NT2/D1 (cell line): ENCODE data around the gene SLX4IP.

Source experiments
- DNase-seq: peaks from one replicate; pipeline ENCODE4 v3.0.0-alpha.2; 2011; ENCODE audit warnings: low read depth, low spot score
- H3K27me3 ChIP-seq: 2 replicates; pipeline ENCODE4 v1.6.0; 2011; ENCODE audit warnings: mild to moderate bottlenecking; ENCODE audit not compliant: insufficient read length, insufficient read depth
- H3K36me3 ChIP-seq: 2 replicates; pipeline ENCODE4 v1.6.1; 2011; ENCODE audit warnings: mild to moderate bottlenecking, low read length, mixed read lengths; ENCODE audit not compliant: insufficient read depth, insufficient read length
- H3K4me1 ChIP-seq: 2 replicates; pipeline ENCODE4 v1.5.1; 2011; ENCODE audit not compliant: insufficient read depth, insufficient read length
- H3K4me3 ChIP-seq: 2 replicates; pipeline ENCODE4 v1.5.1; 2011; ENCODE audit warnings: low read depth; ENCODE audit not compliant: insufficient read length
- H3K9ac ChIP-seq: 2 replicates; pipeline ENCODE4 v1.6.0; 2011; ENCODE audit warnings: low read depth; ENCODE audit not compliant: insufficient read length
- H3K9me3 ChIP-seq: 2 replicates; pipeline ENCODE4 v1.5.1; 2011; ENCODE audit warnings: mild to moderate bottlenecking, low read length; ENCODE audit not compliant: insufficient read depth
- SUZ12 ChIP-seq: IDR thresholded peaks from 2 replicates; pipeline ENCODE4 v1.6.1; 2011; ENCODE audit not compliant: insufficient read length, insufficient read depth; ENCODE audit errors: extremely low read depth
- YY1 ChIP-seq: IDR thresholded peaks from 2 replicates; pipeline ENCODE4 v1.6.1; 2011; ENCODE audit not compliant: insufficient read length, insufficient read depth
- ZNF274 ChIP-seq: IDR thresholded peaks from 2 replicates; pipeline ENCODE4 v1.6.1; 2011; ENCODE audit warnings: mild to moderate bottlenecking, low read depth, low read length

The SLX4IP gene

GRCh38 chr20:10591946-10592521 lies 156.9 kb downstream of the SLX4IP start:
- Histone ChIP-seq H3K9me3 (no peaks in the 10 kb centered on the region), H3K36me3 (no peaks in the 10 kb centered on the region), H3K9ac (no peak overlapping the region), H3K4me3 (no peak overlapping the region), H3K4me1 (no peaks in the 10 kb centered on the region), H3K27me3 (no peaks in the 10 kb centered on the region)
- TF ChIP-seq SUZ12 (no peak), ZNF274 (no peak), YY1 (no peak)
- DNase-seq = no peak

GRCh38 chr20:10594296-10594868 lies 159.3 kb downstream of the SLX4IP start:
- Histone ChIP-seq H3K4me1 (no peaks in the 10 kb centered on the region), H3K9me3 (no peaks in the 10 kb centered on the region), H3K9ac (no peak overlapping the region), H3K27me3 (no peaks in the 10 kb centered on the region), H3K36me3 (peaks cover 3% of the 10 kb centered on the region), H3K4me3 (no peak overlapping the region)
- DNase-seq = no peak
- TF ChIP-seq YY1 = no peak
- TF ChIP-seq ZNF274 = no peak
- TF ChIP-seq SUZ12 = no peak

GRCh38 chr20:10595266-10595665 lies 160.2 kb downstream of the SLX4IP start:
- no peak overlapping the region for H3K9ac ChIP-seq
- H3K27me3 ChIP-seq = no peaks in the 10 kb centered on the region
- no peak overlapping the region for H3K4me3 ChIP-seq
- DNase-seq = no peak
- H3K4me1 ChIP-seq = no peaks in the 10 kb centered on the region
- H3K9me3 ChIP-seq = no peaks in the 10 kb centered on the region
- peaks cover 3% of the 10 kb centered on the region for H3K36me3 ChIP-seq
- no peak for TF ChIP-seq SUZ12
- TF ChIP-seq YY1 = no peak
- no peak for TF ChIP-seq ZNF274

- no peak for TF ChIP-seq SUZ12
- TF ChIP-seq YY1 = no peak
- no peak for TF ChIP-seq ZNF274
- Histone ChIP-seq H3K36me3 (peaks cover 3% of the 10 kb centered on the region), H3K4me1 (no peaks in the 10 kb centered on the region), H3K9ac (no peak overlapping the region), H3K27me3 (no peaks in the 10 kb centered on the region), H3K9me3 (no peaks in the 10 kb centered on the region), H3K4me3 (no peak overlapping the region)
- no peak for DNase-seq
These were observed 160.9 kb downstream of the SLX4IP start for GRCh38 chr20:10595985-10596384.

- no peak for DNase-seq
- Histone ChIP-seq H3K4me1 (no peaks in the 10 kb centered on the region), H3K9ac (no peak overlapping the region), H3K27me3 (no peaks in the 10 kb centered on the region), H3K4me3 (no peak overlapping the region), H3K9me3 (no peaks in the 10 kb centered on the region), H3K36me3 (peaks cover 3% of the 10 kb centered on the region)
- TF ChIP-seq YY1 (no peak), SUZ12 (no peak), ZNF274 (no peak)
These were observed 161.6 kb downstream of the SLX4IP start for GRCh38 chr20:10596710-10597121.

- H3K9me3 ChIP-seq = no peaks in the 10 kb centered on the region
These were observed 162.5 kb downstream of the SLX4IP start for GRCh38 chr20:10597637-10598036.

GRCh38 chr20:10602221-10602871 lies 167.2 kb downstream of the SLX4IP start:
- no peak for DNase-seq
- H3K36me3 ChIP-seq = peaks cover 3% of the 10 kb centered on the region
- no peaks in the 10 kb centered on the region for H3K9me3 ChIP-seq
- H3K4me1 ChIP-seq = no peaks in the 10 kb centered on the region
- no peak overlapping the region for H3K9ac ChIP-seq
- no peaks in the 10 kb centered on the region for H3K27me3 ChIP-seq
- H3K4me3 ChIP-seq = no peak overlapping the region
- no peak for TF ChIP-seq SUZ12
- TF ChIP-seq ZNF274 = no peak
- no peak for TF ChIP-seq YY1

More at GRCh38 chr20:10597637-10598036, 162.5 kb downstream of the SLX4IP start:
- no peak overlapping the region for H3K4me3 ChIP-seq
- no peak for DNase-seq
- no peaks in the 10 kb centered on the region for H3K4me1 ChIP-seq
- TF ChIP-seq SUZ12 = no peak
- no peak for TF ChIP-seq ZNF274
- no peak for TF ChIP-seq YY1
- H3K9ac ChIP-seq = no peak overlapping the region
- no peaks in the 10 kb centered on the region for H3K27me3 ChIP-seq
- H3K36me3 ChIP-seq = peaks cover 3% of the 10 kb centered on the region
